Epithelial cell of umbilical artery (primary cell): ENCODE data around the gene MGAT4B. TPM values are rescaled to one million over a fixed set of nuclear protein-coding genes. Genes with fewer than 3 reads are reported as not detected.

Experiments
- total RNA-seq: library from RNA; depleted of rRNA; stranded (reverse); fragments of >200 nt; gene quantifications from 2 replicates; pipeline ENCODE4 v1.2.3, GENCODE V29; 2014

The MGAT4B gene
- total RNA-seq, result 112 and 129 TPM in 2 replicates

GRCh38 chr5:179806250-179807048, at the start of gene MGAT4B:
MGAT4B (minus strand) TSS chr5:179806866; CDS start chr5:179806583, 283 bp downstream.

GRCh38 chr5:179820483-179821297, 14.0 kb upstream of the MGAT4B start, which contains the start of gene SQSTM1:
SQSTM1 (plus strand) TSS chr5:179820905; CDS start chr5:179820937, 32 bp downstream.

GRCh38 chr5:179793468-179794139, 13.1 kb downstream of the MGAT4B start, which contains the start of gene LTC4S:
LTC4S (plus strand) TSS chr5:179793986; CDS start chr5:179794081, 95 bp downstream.

Other genes starting within 250 kb of the MGAT4B start
- gene HNRNPH1, start 183.2 kb downstream of the MGAT4B start, total RNA-seq, result 658 and 814 TPM in 2 replicates
- gene CBY3, start 125.8 kb downstream of the MGAT4B start, total RNA-seq, result not detected in 2 replicates
- gene CANX, start 107.9 kb downstream of the MGAT4B start, total RNA-seq, result 741 and 745 TPM in 2 replicates
- 4.2 and 7.6 TPM in 2 replicates for gene MAML1, start 74.0 kb downstream of the MGAT4B start, total RNA-seq
- gene LTC4S, start 12.9 kb downstream of the MGAT4B start, total RNA-seq, result not detected in 2 replicates
- 238 and 478 TPM in 2 replicates for gene SQSTM1, start 14.0 kb upstream of the MGAT4B start, total RNA-seq
- gene MRNIP, start 52.0 kb upstream of the MGAT4B start, total RNA-seq, result 14.3 and 17.0 TPM in 2 replicates
- gene TBC1D9B, start 101.0 kb upstream of the MGAT4B start, total RNA-seq, result 40.4 and 41.9 TPM in 2 replicates